ENCODE data around the gene NINL. TPM values are rescaled to one million over a fixed set of nuclear protein-coding genes. Genes with fewer than 3 reads are reported as not detected.
"Not testable (repeated sequence)": the region's sequence is repeated elsewhere in the genome, so short reads cannot be mapped to it uniquely, and the experiment has no call there.

Gene NINL
- total and polyA plus RNA-seq, 4 donors, result 1.9 to 3.6 (median 2.8) TPM

GRCh38 chr20:25551413-25552215 is 33.7 kb downstream of the NINL start (continued):
- TF ChIP-seq MAX (IDR thresholded peaks at IDR 0.05) (no peak), FOXA1 (IDR thresholded peaks at IDR 0.05) (no peak)

GRCh38 chr20:25550645-25551337 is 34.5 kb downstream of the NINL start:
- H3K4me1 ChIP-seq (ENCODE audit: control insufficient read depth in 4 of 4, insufficient read depth in 4 of 4, low read length in 3 of 4), result peaks cover 0 to 12% (median 6%) of the 10 kb centered on the region in 4 donors
- not testable (repeated sequence) for H3K27me3 ChIP-seq (ENCODE audit: control insufficient read depth in 4 of 4, insufficient read depth in 4 of 4, low read length in 3 of 4); H3K4me3 ChIP-seq (ENCODE audit: low read depth in 1 of 3, low read length in 3 of 3); H3K36me3 ChIP-seq (ENCODE audit: control insufficient read depth in 4 of 4, insufficient read depth in 3 of 4, low read depth in 1 of 4, low read length in 3 of 4); H3K27ac ChIP-seq (ENCODE audit: low read depth in 1 of 2, low read length in 2 of 2); H3K9me3 ChIP-seq (ENCODE audit: control insufficient read depth in 4 of 4, low read length in 3 of 4); H3K9ac ChIP-seq (ENCODE audit: low read depth in 1 of 2, low read length in 2 of 2); DNase-seq (ENCODE audit: low spot score)
- 76% methylated on average over 7 of the region's 7 CpGs for WGBS

- Histone ChIP-seq H3K27me3 (ENCODE audit: control insufficient read depth in 4 of 4, insufficient read depth in 4 of 4, low read length in 3 of 4) (no peaks in the 10 kb centered on the region), H3K4me3 (ENCODE audit: low read depth in 1 of 3, low read length in 3 of 3) (no peak overlapping the region), H3K27ac (ENCODE audit: low read depth in 1 of 2, low read length in 2 of 2) (no peak overlapping the region), H3K9me3 (ENCODE audit: control insufficient read depth in 4 of 4, low read length in 3 of 4) (no peaks in the 10 kb centered on the region), H3K4me1 (ENCODE audit: control insufficient read depth in 4 of 4, insufficient read depth in 4 of 4, low read length in 3 of 4) (peaks cover 0 to 12% (median 6%) of the 10 kb centered on the region in 4 donors), H3K9ac (ENCODE audit: low read depth in 1 of 2, low read length in 2 of 2) (no peak overlapping the region), H3K36me3 (ENCODE audit: control insufficient read depth in 4 of 4, insufficient read depth in 3 of 4, low read depth in 1 of 4, low read length in 3 of 4) (no peaks in the 10 kb centered on the region)
- no peak for DNase-seq (ENCODE audit: low spot score)
- TF ChIP-seq EGR1 (IDR thresholded peaks at IDR 0.05; ENCODE audit: low read depth in 2 of 2), result no peak
- TF ChIP-seq GABPA (IDR thresholded peaks at IDR 0.05 in 1 of 2, conservative IDR thresholded peaks at IDR 0.05 in 1 of 2), result no peak
- TF ChIP-seq NR2F2 (IDR thresholded peaks at IDR 0.05), result no peak
- TF ChIP-seq FOXA2 (IDR thresholded peaks at IDR 0.05), result no peak
- TF ChIP-seq SP1 (IDR thresholded peaks at IDR 0.05), result no peak
- TF ChIP-seq YY1 (IDR thresholded peaks at IDR 0.05), result no peak
- WGBS, result 86% methylated on average over 10 of the region's 10 CpGs
These were observed 35.4 kb downstream of the NINL start for GRCh38 chr20:25549843-25550477.

GRCh38 chr20:25549172-25549773 is 36.1 kb downstream of the NINL start:
- Histone ChIP-seq H3K4me1 (ENCODE audit: control insufficient read depth in 4 of 4, insufficient read depth in 4 of 4, low read length in 3 of 4) (peaks cover 0 to 12% (median 6%) of the 10 kb centered on the region in 4 donors), H3K9ac (ENCODE audit: low read depth in 1 of 2, low read length in 2 of 2) (no peak overlapping the region)
- no peak for DNase-seq (ENCODE audit: low spot score)

More at GRCh38 chr20:25549172-25549773, 36.1 kb downstream of the NINL start:
- Histone ChIP-seq H3K27ac (ENCODE audit: low read depth in 1 of 2, low read length in 2 of 2) (no peak overlapping the region), H3K9me3 (ENCODE audit: control insufficient read depth in 4 of 4, low read length in 3 of 4) (no peaks in the 10 kb centered on the region), H3K36me3 (ENCODE audit: control insufficient read depth in 4 of 4, insufficient read depth in 3 of 4, low read depth in 1 of 4, low read length in 3 of 4) (no peaks in the 10 kb centered on the region), H3K4me3 (ENCODE audit: low read depth in 1 of 3, low read length in 3 of 3) (no peak overlapping the region), H3K27me3 (ENCODE audit: control insufficient read depth in 4 of 4, insufficient read depth in 4 of 4, low read length in 3 of 4) (no peaks in the 10 kb centered on the region)
- 42% methylated on average over 15 of the region's 15 CpGs for WGBS
- TF ChIP-seq SP1 (IDR thresholded peaks at IDR 0.05) (no peak), YY1 (IDR thresholded peaks at IDR 0.05) (no peak), NR2F2 (IDR thresholded peaks at IDR 0.05) (no peak), RXRA (IDR thresholded peaks at IDR 0.05) (peak in 1 of 2 donors; percentile 60)

All from liver (tissue), 9 donors.